Stomach (tissue), 4 donors: ENCODE measurements around the gene EXOC2.

ENCODE experiments used
- POLR2AphosphoS5 ChIP-seq, 3 donors: sonication (generic); formaldehyde crosslinking; IDR thresholded peaks; one replicate each; pipeline ENCODE4 v1.6.1; 2016; ENCODE audit warnings: antibody characterized with exemption in 3 of 3
- TF ChIP-seq, protein P1 (sequence below), 7 experiments: fragments of 450-650 bp in 4 of 7; fragments of 200-600 bp in 3 of 7; sonication (generic) in 3 of 7; IDR thresholded peaks; one replicate each; pipeline ENCODE4 v1.5.1; 2016 to 2019; ENCODE audit warnings: antibody characterized with exemption in 7 of 7, control low read depth in 2 of 7, mild to moderate bottlenecking in 1 of 7

DNA sequence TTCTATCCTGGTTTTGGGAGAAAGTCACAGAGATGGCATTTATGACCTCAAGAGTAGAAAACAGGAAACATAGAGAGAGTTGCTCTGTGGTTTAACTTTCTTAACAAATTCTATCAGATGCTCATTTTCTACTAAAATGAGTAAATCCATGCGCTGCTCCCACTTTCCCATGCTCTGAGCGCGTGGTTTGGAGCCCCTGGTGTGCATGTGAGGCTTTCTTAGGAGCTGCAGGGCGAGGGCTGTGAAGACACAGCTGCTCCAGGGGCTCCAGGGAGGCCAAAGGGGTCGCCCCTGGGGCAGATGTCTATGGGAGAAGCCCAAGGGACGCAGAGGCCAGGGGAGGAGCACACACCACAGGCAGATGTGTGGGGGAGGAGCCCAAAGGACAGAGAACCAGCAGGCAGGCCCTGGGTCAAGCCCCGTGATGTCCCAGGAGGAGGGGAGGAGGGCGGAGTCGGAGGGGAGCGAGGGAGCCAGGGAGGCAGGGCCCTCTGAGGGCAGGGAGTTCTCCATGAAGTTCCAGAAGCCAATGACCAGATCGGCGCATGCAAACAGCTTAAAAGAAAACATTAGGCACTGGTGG lies 178.5 kb downstream of the EXOC2 start:
- TF ChIP-seq, protein P1, sequence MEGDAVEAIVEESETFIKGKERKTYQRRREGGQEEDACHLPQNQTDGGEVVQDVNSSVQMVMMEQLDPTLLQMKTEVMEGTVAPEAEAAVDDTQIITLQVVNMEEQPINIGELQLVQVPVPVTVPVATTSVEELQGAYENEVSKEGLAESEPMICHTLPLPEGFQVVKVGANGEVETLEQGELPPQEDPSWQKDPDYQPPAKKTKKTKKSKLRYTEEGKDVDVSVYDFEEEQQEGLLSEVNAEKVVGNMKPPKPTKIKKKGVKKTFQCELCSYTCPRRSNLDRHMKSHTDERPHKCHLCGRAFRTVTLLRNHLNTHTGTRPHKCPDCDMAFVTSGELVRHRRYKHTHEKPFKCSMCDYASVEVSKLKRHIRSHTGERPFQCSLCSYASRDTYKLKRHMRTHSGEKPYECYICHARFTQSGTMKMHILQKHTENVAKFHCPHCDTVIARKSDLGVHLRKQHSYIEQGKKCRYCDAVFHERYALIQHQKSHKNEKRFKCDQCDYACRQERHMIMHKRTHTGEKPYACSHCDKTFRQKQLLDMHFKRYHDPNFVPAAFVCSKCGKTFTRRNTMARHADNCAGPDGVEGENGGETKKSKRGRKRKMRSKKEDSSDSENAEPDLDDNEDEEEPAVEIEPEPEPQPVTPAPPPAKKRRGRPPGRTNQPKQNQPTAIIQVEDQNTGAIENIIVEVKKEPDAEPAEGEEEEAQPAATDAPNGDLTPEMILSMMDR (IDR thresholded peaks at IDR 0.05), result no peak
- TF ChIP-seq POLR2AphosphoS5 (IDR thresholded peaks at IDR 0.05), result no peak
